Endodermal cell (in vitro differentiated cells): ENCODE results near the gene SHC2. TPM values are rescaled to one million over a fixed set of nuclear protein-coding genes. Genes with fewer than 3 reads are reported as not detected.
"Not testable (repeated sequence)": the region's sequence is repeated elsewhere in the genome, so short reads cannot be mapped to it uniquely, and the experiment has no call there.

ENCODE experiments used
- DNase-seq: peaks from one replicate; pipeline ENCODE4 v3.0.0-alpha.2; 2017
- H3K27ac ChIP-seq: 2 replicates; pipeline ENCODE4 v1.5.1; 2013; ENCODE audit warnings: mild to moderate bottlenecking, low read depth, low read length, moderate library complexity
- H3K27me3 ChIP-seq: 2 replicates; pipeline ENCODE4 v1.6.1; 2013; ENCODE audit warnings: mild to moderate bottlenecking, low read length, moderate library complexity; ENCODE audit not compliant: insufficient read depth, control insufficient read depth, poor library complexity, severe bottlenecking
- H3K36me3 ChIP-seq: 2 replicates; pipeline ENCODE4 v1.7.0; 2013; ENCODE audit warnings: mild to moderate bottlenecking, low read length, moderate library complexity; ENCODE audit not compliant: control insufficient read depth, insufficient read depth
- H3K4me1 ChIP-seq: one replicate; pipeline ENCODE4 v1.7.0; 2013; ENCODE audit warnings: low read length; ENCODE audit not compliant: control insufficient read depth, insufficient read depth
- H3K4me3 ChIP-seq: 2 replicates; pipeline ENCODE4 v1.5.1; 2013; ENCODE audit warnings: mild to moderate bottlenecking, low read length, moderate library complexity
- H3K9ac ChIP-seq: 2 replicates; pipeline ENCODE4 v1.6.1; 2013; ENCODE audit warnings: mild to moderate bottlenecking, low read length, moderate library complexity; ENCODE audit not compliant: poor library complexity, severe bottlenecking; ENCODE audit errors: extremely low read depth
- H3K9me3 ChIP-seq: 2 replicates; pipeline ENCODE4 v1.6.1; 2013; ENCODE audit warnings: mild to moderate bottlenecking, low read length, moderate library complexity; ENCODE audit not compliant: control insufficient read depth
- H3K27ac Mint-ChIP-seq: 2 replicates; pipeline ENCODE4 v1.8.0; 2020; ENCODE audit warnings: mixed read lengths
- H3K27me3 Mint-ChIP-seq: 2 replicates; pipeline ENCODE4 v1.8.0; 2021; ENCODE audit warnings: mild to moderate bottlenecking, mixed read lengths; ENCODE audit not compliant: insufficient read depth
- H3K36me3 Mint-ChIP-seq: 2 replicates; pipeline ENCODE4 v1.8.0; 2020; ENCODE audit warnings: low read depth, mixed read lengths
- H3K4me1 Mint-ChIP-seq: 2 replicates; pipeline ENCODE4 v1.8.0; 2020; ENCODE audit warnings: mixed read lengths
- H3K4me3 Mint-ChIP-seq: 2 replicates; pipeline ENCODE4 v1.8.0; 2020; ENCODE audit warnings: mild to moderate bottlenecking, moderate library complexity, mixed read lengths
- H3K9me3 Mint-ChIP-seq: 2 replicates; pipeline ENCODE4 v1.8.0; 2020; ENCODE audit warnings: mild to moderate bottlenecking, mixed read lengths
- CTCF ChIP-seq: fragments of 200-600 bp; sonication (generic); conservative IDR thresholded peaks from 2 replicates; pipeline ENCODE4 v1.5.0; 2021; ENCODE audit warnings: antibody characterized with exemption, mild to moderate bottlenecking
- WGBS, 2 experiments: methylation state at CpG; one replicate each; pipeline versions ENCODE4 v1.1.5 to v1.1.7; 2013; ENCODE audit warnings: missing lambda C conversion rate in 2 of 2, mixed read lengths in 1 of 2; ENCODE audit not compliant: insufficient coverage in 1 of 2, insufficient read length in 1 of 2; 5-methylcytosine and 5-hydroxymethylcytosine counted together
- total RNA-seq, 2 donors: library from RNA; stranded (reverse); fragmentation: NEBNext Ultra II Directional in 1 of 2; extraction: Animal tissue kit (Norgen Biotek cat#: 25700) in 1 of 2; gene quantifications; 2 replicates in 1 of 2; 3 replicates in 1 of 2; pipeline ENCODE4 v1.2.1, GENCODE V29; 2021

The SHC2 gene
- total RNA-seq, 2 donors from 2014 or later: 56.5 to 93.0 TPM

GRCh38 chr19:380618-381219 is 80.1 kb downstream of the SHC2 start:
- H3K27ac ChIP-seq, H3K27ac Mint-ChIP-seq, H3K9ac ChIP-seq, H3K36me3 Mint-ChIP-seq, H3K9me3 ChIP-seq, H3K4me3 Mint-ChIP-seq, H3K9me3 Mint-ChIP-seq, H3K36me3 ChIP-seq, H3K4me3 ChIP-seq, H3K27me3 ChIP-seq, H3K4me1 ChIP-seq, DNase-seq: not testable (repeated sequence)
- H3K4me1 Mint-ChIP-seq: peaks cover 16% of the 10 kb centered on the region
- peaks cover 20% of the 10 kb centered on the region for H3K27me3 Mint-ChIP-seq
- 88 to 98% methylated on average over 5 to 9 of the region's 17 CpGs for WGBS, 2 experiments

- Mint-ChIP-seq H3K4me3 (no peak overlapping the region), H3K27ac (no peak overlapping the region), H3K36me3 (no peaks in the 10 kb centered on the region), H3K9me3 (peaks cover 2% of the 10 kb centered on the region), H3K27me3 (peaks cover 20% of the 10 kb centered on the region), H3K4me1 (peaks cover 9% of the 10 kb centered on the region)
- Histone ChIP-seq H3K9ac (no peak overlapping the region), H3K9me3 (no peaks in the 10 kb centered on the region), H3K27ac (no peak overlapping the region), H3K27me3 (no peaks in the 10 kb centered on the region), H3K4me1 (peaks cover 6% of the 10 kb centered on the region), H3K4me3 (no peak overlapping the region), H3K36me3 (no peaks in the 10 kb centered on the region)
- WGBS, 2 experiments: 95% methylated on average over 10 to 16 of the region's 16 CpGs
- TF ChIP-seq CTCF: no peak
- DNase-seq: no peak
Measured at GRCh38 chr19:379796-380195, 81.0 kb downstream of the SHC2 start.

- Mint-ChIP-seq H3K9me3 (peaks cover 2% of the 10 kb centered on the region), H3K36me3 (no peaks in the 10 kb centered on the region), H3K4me1 (no peaks in the 10 kb centered on the region), H3K27ac (no peak overlapping the region), H3K27me3 (peaks cover 22% of the 10 kb centered on the region), H3K4me3 (no peak overlapping the region)
- Histone ChIP-seq H3K9me3 (no peaks in the 10 kb centered on the region), H3K4me1 (no peaks in the 10 kb centered on the region), H3K27ac (no peak overlapping the region), H3K4me3 (no peak overlapping the region), H3K27me3 (no peaks in the 10 kb centered on the region), H3K36me3 (no peaks in the 10 kb centered on the region), H3K9ac (no peak overlapping the region)
- 94 to 95% methylated on average over 12 to 14 of the region's 14 CpGs for WGBS, 2 experiments
- TF ChIP-seq CTCF: no peak
- DNase-seq: no peak
Measured at GRCh38 chr19:378706-379105, 82.1 kb downstream of the SHC2 start.
